MM.1S (cell line): ENCODE data around the gene BEX5.
"Not testable (repeated sequence)": the region's sequence is repeated elsewhere in the genome, so short reads cannot be mapped to it uniquely, and the experiment has no call there.

Experiments used
- CTCF ChIP-seq: fragments of 300-600 bp; sonication (generic); IDR thresholded peaks from 2 replicates; pipeline ENCODE4 v1.5.1; 2016; ENCODE audit warnings: antibody characterized with exemption, low read length, mixed read lengths
- EZH2 ChIP-seq: fragments of 300-600 bp; sonication (generic); optimal IDR thresholded peaks from 2 replicates; pipeline ENCODE3; 2017; ENCODE audit warnings: low read depth, mild to moderate bottlenecking, antibody characterized with exemption, low read length, mixed read lengths
- EZH2phosphoT487 ChIP-seq: fragments of 300-600 bp; sonication (generic); IDR thresholded peaks from 2 replicates; pipeline ENCODE4 v1.6.1; 2018; ENCODE audit warnings: antibody characterized with exemption, low read length

GRCh38 chrX:102125014-102125413 is 30.8 kb downstream of the BEX5 start:
- not testable (repeated sequence) for TF ChIP-seq EZH2, CTCF, EZH2phosphoT487
